Measurements from ENCODE around the gene NIPAL3. TPM values are rescaled to one million over a fixed set of nuclear protein-coding genes. Genes with fewer than 3 reads are reported as not detected.

The NIPAL3 gene
- total RNA-seq, 4 donors from 2014 or later, result 25.0 to 36.5 (median 31.3) TPM

DNA sequence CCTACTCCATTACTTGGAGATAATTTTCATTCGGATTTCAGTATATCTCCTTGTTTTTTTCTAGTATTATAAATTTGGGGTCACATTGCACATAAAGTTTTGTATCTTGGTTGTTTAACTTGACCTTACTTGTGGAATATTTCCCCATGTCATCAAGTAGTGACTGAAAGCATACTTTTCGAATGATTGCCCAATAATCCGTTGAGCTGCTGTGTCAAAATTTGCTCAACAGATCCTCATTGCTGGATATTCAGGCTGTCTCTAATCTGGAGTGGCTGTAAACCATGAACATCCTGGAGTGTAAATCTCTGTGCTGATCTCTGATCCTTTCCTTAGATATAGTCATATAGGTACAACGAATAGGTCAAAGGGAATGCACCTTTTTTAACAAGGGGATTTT lies 4.9 kb downstream of the NIPAL3 start:
- no peak for TF ChIP-seq POLR2A (IDR thresholded peaks at IDR 0.05)
- TF ChIP-seq, protein P1, sequence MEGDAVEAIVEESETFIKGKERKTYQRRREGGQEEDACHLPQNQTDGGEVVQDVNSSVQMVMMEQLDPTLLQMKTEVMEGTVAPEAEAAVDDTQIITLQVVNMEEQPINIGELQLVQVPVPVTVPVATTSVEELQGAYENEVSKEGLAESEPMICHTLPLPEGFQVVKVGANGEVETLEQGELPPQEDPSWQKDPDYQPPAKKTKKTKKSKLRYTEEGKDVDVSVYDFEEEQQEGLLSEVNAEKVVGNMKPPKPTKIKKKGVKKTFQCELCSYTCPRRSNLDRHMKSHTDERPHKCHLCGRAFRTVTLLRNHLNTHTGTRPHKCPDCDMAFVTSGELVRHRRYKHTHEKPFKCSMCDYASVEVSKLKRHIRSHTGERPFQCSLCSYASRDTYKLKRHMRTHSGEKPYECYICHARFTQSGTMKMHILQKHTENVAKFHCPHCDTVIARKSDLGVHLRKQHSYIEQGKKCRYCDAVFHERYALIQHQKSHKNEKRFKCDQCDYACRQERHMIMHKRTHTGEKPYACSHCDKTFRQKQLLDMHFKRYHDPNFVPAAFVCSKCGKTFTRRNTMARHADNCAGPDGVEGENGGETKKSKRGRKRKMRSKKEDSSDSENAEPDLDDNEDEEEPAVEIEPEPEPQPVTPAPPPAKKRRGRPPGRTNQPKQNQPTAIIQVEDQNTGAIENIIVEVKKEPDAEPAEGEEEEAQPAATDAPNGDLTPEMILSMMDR (IDR thresholded peaks at IDR 0.05), result no peak
- peaks cover 12 to 62% (median 12%) of the 10 kb centered on the region in 3 donors for H3K36me3 ChIP-seq
- no peak overlapping the region for H3K4me3 ChIP-seq
- no peak for DNase-seq
- peaks cover 25 to 44% (median 27%) of the 10 kb centered on the region in 3 donors for H3K4me1 ChIP-seq
- no peaks in the 10 kb centered on the region for H3K27me3 ChIP-seq
- H3K27ac ChIP-seq, result no peak overlapping the region
- WGBS, 2 donors, result 61 to 79% methylated on average over 4 of the region's 4 CpGs
- intact Hi-C loops (cut with DNase I), result no loop called here
- no peaks in the 10 kb centered on the region for H3K9me3 ChIP-seq

DNA sequence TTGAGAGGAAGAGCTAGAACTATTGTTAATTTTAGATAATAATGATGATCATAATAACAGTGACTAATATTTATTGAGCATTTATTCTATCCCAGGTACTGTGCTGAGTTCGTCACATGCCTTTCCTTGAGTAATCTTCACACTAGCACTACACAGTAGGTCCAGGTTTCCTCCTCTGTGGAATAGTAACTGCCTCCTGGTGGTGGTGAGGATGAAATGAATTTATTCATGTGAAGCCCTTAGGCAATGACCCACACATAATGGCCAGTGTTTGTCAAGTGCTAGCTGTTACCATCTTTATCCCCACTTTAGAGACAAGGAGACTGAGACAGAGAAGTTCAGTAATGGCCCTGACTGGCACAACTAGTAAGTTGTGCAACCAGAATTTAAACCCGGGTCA lies 5.9 kb downstream of the NIPAL3 start:
- Histone ChIP-seq H3K27me3 (no peaks in the 10 kb centered on the region), H3K4me3 (no peak overlapping the region), H3K9me3 (no peaks in the 10 kb centered on the region), H3K27ac (no peak overlapping the region), H3K36me3 (peaks cover 12 to 71% (median 12%) of the 10 kb centered on the region in 3 donors), H3K4me1 (peaks cover 24 to 38% (median 26%) of the 10 kb centered on the region in 3 donors)
- no peak for TF ChIP-seq POLR2A (IDR thresholded peaks at IDR 0.05)
- TF ChIP-seq, protein P1 (IDR thresholded peaks at IDR 0.05), result peak in 1 of 6 experiments; percentile 37
- no peak for DNase-seq
- intact Hi-C loops (cut with DNase I), result no loop called here
- WGBS, 2 donors, result 80 to 85% methylated on average over 2 of the region's 2 CpGs

DNA sequence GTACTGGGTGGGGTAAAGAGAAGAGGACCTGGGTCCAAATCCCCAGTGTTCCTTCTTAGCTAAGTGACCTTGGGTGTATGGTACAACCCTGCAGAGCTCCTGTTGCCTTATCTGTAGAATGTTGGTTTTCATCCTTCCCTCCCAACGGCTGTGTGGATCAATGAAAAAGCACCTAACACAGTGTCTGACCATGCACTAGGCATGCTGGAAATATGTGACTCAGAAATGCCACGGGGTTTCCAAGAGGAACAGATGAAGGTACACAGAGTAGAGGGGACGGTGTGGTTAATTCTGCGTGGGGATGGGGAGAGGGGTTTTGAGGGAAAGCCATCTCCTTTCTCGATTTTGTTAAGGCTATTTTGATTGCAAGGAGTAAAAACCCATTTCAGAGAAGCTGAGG lies 8.6 kb downstream of the NIPAL3 start:
- peaks cover 12 to 92% (median 12%) of the 10 kb centered on the region in 3 donors for H3K36me3 ChIP-seq

DNA sequence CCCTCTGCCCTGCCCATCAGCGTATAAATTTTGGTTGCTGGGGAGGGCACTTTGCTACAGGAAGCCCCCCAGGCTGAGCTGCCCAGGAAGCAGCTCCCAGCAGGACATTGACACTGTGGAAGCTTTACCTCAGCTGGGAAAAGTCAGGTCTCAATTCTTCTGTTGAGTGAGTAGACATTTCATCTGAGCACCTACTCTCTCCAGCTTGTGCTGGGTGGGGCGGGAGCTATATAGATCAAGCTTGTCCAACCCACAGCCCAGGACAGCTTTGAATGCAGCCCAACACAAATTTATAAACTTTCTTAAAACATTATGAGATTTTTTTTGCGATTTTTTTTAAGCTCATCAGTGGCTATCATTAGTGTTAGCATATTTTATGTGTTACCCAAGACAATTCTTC lies 9.4 kb downstream of the NIPAL3 start:
- Histone ChIP-seq H3K4me1 (peaks cover 0 to 3% (median 0%) of the 10 kb centered on the region in 3 donors), H3K27ac (no peak overlapping the region), H3K9me3 (no peaks in the 10 kb centered on the region), H3K36me3 (peaks cover 12 to 86% (median 12%) of the 10 kb centered on the region in 3 donors), H3K27me3 (no peaks in the 10 kb centered on the region), H3K4me3 (no peak overlapping the region)
- 87 to 88% methylated on average over 3 of the region's 3 CpGs for whole genome bisulfite sequencing, 2 donors
- TF ChIP-seq POLR2A (IDR thresholded peaks at IDR 0.05), result no peak
- TF ChIP-seq, protein P1 (IDR thresholded peaks at IDR 0.05), result no peak
- intact Hi-C loops (cut with DNase I), result no loop called here
- DNase-seq, result no peak

More for the DNA sequence above, 8.6 kb downstream of the NIPAL3 start:
- DNase-seq, result no peak
- Histone ChIP-seq H3K27ac (no peak overlapping the region), H3K4me1 (peaks cover 4 to 11% (median 5%) of the 10 kb centered on the region in 3 donors), H3K4me3 (no peak overlapping the region), H3K27me3 (no peaks in the 10 kb centered on the region), H3K9me3 (no peaks in the 10 kb centered on the region)
- WGBS, 2 donors, result 82 to 95% methylated on average over 4 to 5 of the region's 5 CpGs
- intact Hi-C loops (cut with DNase I), result no loop called here
- TF ChIP-seq, protein P1 (IDR thresholded peaks at IDR 0.05), result no peak
- TF ChIP-seq POLR2A (IDR thresholded peaks at IDR 0.05), result no peak

DNA sequence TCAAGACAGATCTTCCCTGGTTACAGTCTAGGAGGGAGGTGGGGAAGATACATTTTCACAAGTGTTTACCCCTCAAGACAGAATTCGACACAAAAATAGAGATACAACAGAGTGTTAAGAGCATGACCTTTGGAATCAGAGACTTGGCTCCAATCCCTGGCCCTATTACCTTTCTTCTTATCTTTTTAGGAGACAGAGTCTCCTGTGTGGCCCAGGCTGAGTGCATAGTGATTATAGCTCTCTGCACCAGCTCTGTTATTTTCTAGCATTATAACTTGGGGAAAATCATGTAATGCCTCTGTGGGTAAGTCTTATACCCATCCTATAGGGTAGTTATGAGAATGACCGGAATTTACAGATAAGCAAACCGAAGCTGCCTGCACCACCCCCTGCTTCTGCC lies 9.8 kb downstream of the NIPAL3 start:
- intact Hi-C loops (cut with DNase I), result no loop called here
- H3K4me1 ChIP-seq, result no peaks in the 10 kb centered on the region
- no peak overlapping the region for H3K27ac ChIP-seq

More for the DNA sequence above, 9.8 kb downstream of the NIPAL3 start:
- no peak overlapping the region for H3K4me3 ChIP-seq
- no peak for DNase-seq
- H3K27me3 ChIP-seq, result no peaks in the 10 kb centered on the region
- 79 to 83% methylated on average over 3 of the region's 3 CpGs for WGBS, 2 donors
- peaks cover 12 to 81% (median 12%) of the 10 kb centered on the region in 3 donors for H3K36me3 ChIP-seq
- H3K9me3 ChIP-seq, result no peaks in the 10 kb centered on the region
- TF ChIP-seq, protein P1 (IDR thresholded peaks at IDR 0.05), result no peak
